A673 (cell line): ENCODE measurements around the gene TNS3.

Experiments
- CTCF ChIP-seq: fragments of 300-800, 200-600 bp; sonication (generic); conservative IDR thresholded peaks from 2 replicates; pipeline ENCODE4 v1.5.1; 2017; ENCODE audit warnings: low read depth, mild to moderate bottlenecking, antibody characterized with exemption, low read length, moderate library complexity, mixed read lengths
- EZH2 ChIP-seq: fragments of 200-600 bp; sonication (generic); IDR thresholded peaks from 2 replicates; pipeline ENCODE4 v1.6.1; 2017; ENCODE audit warnings: borderline replicate concordance, low read depth, mild to moderate bottlenecking, mixed read lengths, antibody characterized with exemption, low read length; ENCODE audit not compliant: poor library complexity, severe bottlenecking

GRCh38 chr7:47549916-47550315 is 32.0 kb downstream of the TNS3 start:
- TF ChIP-seq EZH2 (no peak), CTCF (no peak)
